Type B pancreatic cell (in vitro differentiated cells): Measurements from ENCODE around the gene CHST1. TPM values are rescaled to one million over a fixed set of nuclear protein-coding genes. Genes with fewer than 3 reads are reported as not detected.

ENCODE experiments used
- DNase-seq: peaks from one replicate; pipeline ENCODE4 v3.0.0; 2021; ENCODE audit warnings: mixed read lengths; ENCODE audit not compliant: unreplicated experiment; ENCODE audit errors: extremely low spot score
- H3K27ac Mint-ChIP-seq: 2 replicates; pipeline ENCODE4 v1.8.0; 2021; ENCODE audit warnings: mild to moderate bottlenecking, mixed read lengths
- H3K27me3 Mint-ChIP-seq: 2 replicates; pipeline ENCODE4 v1.8.0; 2021; ENCODE audit warnings: mixed read lengths
- H3K36me3 Mint-ChIP-seq: 2 replicates; pipeline ENCODE4 v1.8.0; 2021; ENCODE audit warnings: mixed read lengths
- H3K4me1 Mint-ChIP-seq: one replicate; pipeline ENCODE4 v1.8.0; 2021; ENCODE audit warnings: mixed read lengths; ENCODE audit not compliant: unreplicated experiment
- H3K4me3 Mint-ChIP-seq: 2 replicates; pipeline ENCODE4 v1.8.0; 2021; ENCODE audit warnings: mild to moderate bottlenecking, mixed read lengths
- H3K9me3 Mint-ChIP-seq: 2 replicates; pipeline ENCODE4 v1.8.0; 2021; ENCODE audit warnings: mixed read lengths
- CTCF ChIP-seq: fragments of 200-600 bp; sonication (generic); conservative IDR thresholded peaks from 2 replicates; pipeline ENCODE4 v1.5.0; 2021; ENCODE audit warnings: antibody characterized with exemption, mild to moderate bottlenecking
- microRNA-seq: library from miRNA; unstranded; fragments of <30 nt; microRNA quantifications from one replicate; pipeline ENCODE4, GENCODE V29; 2020
- total RNA-seq: library from RNA; stranded (reverse); gene quantifications from 2 replicates; pipeline ENCODE4 v1.2.1, GENCODE V29; 2021; ENCODE audit warnings: low replicate concordance

Gene CHST1
- total RNA-seq, 1 donor from 2014 or later, result 9.2 TPM

DNA sequence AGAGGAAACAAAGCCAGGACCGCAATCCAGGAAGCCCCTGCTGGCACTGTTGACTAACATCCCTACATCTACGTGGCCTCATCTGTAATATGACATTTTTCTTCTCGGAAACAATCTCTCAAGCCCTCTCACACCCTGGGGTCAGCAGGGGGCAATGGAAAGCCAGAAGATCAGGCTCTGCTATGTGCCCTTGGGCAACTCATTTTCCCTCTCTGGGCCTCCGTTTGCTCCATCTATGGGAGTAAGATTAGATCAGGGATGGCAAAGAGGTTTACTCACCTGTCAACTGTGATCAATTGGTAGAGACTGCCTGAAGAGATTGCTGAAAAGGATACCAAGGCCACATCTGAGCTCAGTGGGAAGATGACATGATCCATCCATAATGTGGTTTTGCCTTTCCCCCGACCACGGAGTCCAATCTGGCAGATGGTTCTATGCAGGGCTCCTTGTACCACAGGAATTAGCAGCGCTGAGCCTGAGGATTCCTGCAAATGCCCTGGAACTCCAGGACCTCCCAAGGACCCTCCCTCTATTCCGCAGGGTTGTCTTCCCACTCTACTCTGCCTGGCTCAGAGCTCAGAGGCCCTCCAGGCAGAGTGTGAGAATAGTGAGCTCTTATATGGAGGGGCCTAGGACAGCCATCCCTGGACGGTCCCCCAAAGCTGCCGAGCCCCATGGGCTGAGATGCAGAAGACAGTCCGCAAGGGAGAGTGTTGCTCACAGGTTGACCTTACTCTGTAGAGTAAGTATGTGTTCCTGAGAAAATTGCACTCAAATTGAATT lies 66.1 kb downstream of the CHST1 start:
- Mint-ChIP-seq H3K9me3 (no peaks in the 10 kb centered on the region), H3K4me1 (peaks cover 6% of the 10 kb centered on the region), H3K27ac (no peak overlapping the region), H3K27me3 (peaks cover 37% of the 10 kb centered on the region), H3K36me3 (no peaks in the 10 kb centered on the region), H3K4me3 (no peak overlapping the region)
- no peak for DNase-seq
- no peak for TF ChIP-seq CTCF

Small RNAs within 50 kb of the gene (microRNA-seq; reads per million reads assigned to microRNA genes)
- not detected for gene MIR7154

Other genes starting within 250 kb of the CHST1 start
- gene SLC35C1, start 139.5 kb upstream of the CHST1 start, total RNA-seq, result 19.5 and 26.0 TPM in 2 replicates
- 27.7 and 37.0 TPM in 2 replicates for gene CRY2, start 181.9 kb upstream of the CHST1 start, total RNA-seq
- 23.7 and 24.4 TPM in 2 replicates for gene MAPK8IP1, start 220.0 kb upstream of the CHST1 start, total RNA-seq
- 0.90 and 1.4 TPM in 2 replicates for gene FREY1, start 241.6 kb upstream of the CHST1 start, total RNA-seq